Right cardiac atrium (tissue), 5 donors: Measurements from ENCODE around the gene ZNG1B. TPM values are rescaled to one million over a fixed set of nuclear protein-coding genes. Genes with fewer than 3 reads are reported as not detected.
"Not testable (repeated sequence)": the region's sequence is repeated elsewhere in the genome, so short reads cannot be mapped to it uniquely, and the experiment has no call there.

ENCODE experiments used
- ATAC-seq, 2 donors: fragments of 200-7000 bp; cut with Tn5 transposase; one replicate each; pipeline versions ENCODE4 v1.8.0 to v1.9.1; 2020; ENCODE audit warnings: moderate library complexity in 2 of 2, mild to moderate bottlenecking in 1 of 2
- DNase-seq, 3 donors: peaks; one replicate each; pipeline ENCODE4 v3.0.0-alpha.2; 2020
- H3K27ac ChIP-seq: one replicate; pipeline ENCODE4 v1.5.1; 2013; ENCODE audit warnings: mild to moderate bottlenecking, low read length, control low read depth, moderate library complexity
- H3K27me3 ChIP-seq: one replicate; pipeline ENCODE4 v1.6.1; 2013; ENCODE audit not compliant: control insufficient read depth, insufficient read depth
- H3K4me1 ChIP-seq: one replicate; pipeline ENCODE4 v1.6.1; 2013; ENCODE audit warnings: low read length; ENCODE audit not compliant: control insufficient read depth, insufficient read depth
- H3K4me3 ChIP-seq: one replicate; pipeline ENCODE4 v1.5.1; 2013; ENCODE audit warnings: low read length, control low read depth
- H3K9me3 ChIP-seq: one replicate; pipeline ENCODE4 v1.6.1; 2013; ENCODE audit warnings: low read length; ENCODE audit not compliant: control insufficient read depth
- WGBS: extraction: QIAGEN DNeasy Blood & Tissue Kit; methylation state at CpG from one replicate; pipeline ENCODE4 v1.1.7; 2013; 5-methylcytosine and 5-hydroxymethylcytosine counted together
- intact Hi-C, 4 donors: fragments of 100-400 bp; cut with DNase I; formaldehyde crosslinking; loops; one replicate each; pipeline versions ENCODE4 v1.11.0 to v1.14.0; 2022 to 2023
- polyA plus RNA-seq: library from polyadenylated mRNA; stranded (reverse); fragments of 200-250 nt; gene quantifications from one replicate; pipeline ENCODE4 v1.2.3, GENCODE V29; 2013
- total RNA-seq, 4 donors: library from RNA; stranded (reverse); fragmentation: NEBNext Ultra II Directional; extraction: Animal tissue kit (Norgen Biotek cat#: 25700); gene quantifications; one replicate each; pipeline ENCODE4 v1.2.1, GENCODE V29; 2021
- donor health status: healthy with polysubstance abuse.
- donor health status: DM: no; HTN: yes; CAD: no.
- donor health status: DM: no; HTN: no; CAD: no.
- donor health status: DM: no; HTN: yes; CAD: no; lungs with severe emphysema.
- donor health status: DM: yes; HTN: yes; CAD: no.

The ZNG1B gene
- total and polyA plus RNA-seq, 5 donors = 24.0 to 29.1 (median 26.3) TPM

GRCh38 chr2:113465770-113466169 is 28.3 kb downstream of the ZNG1B start:
- H3K4me3 ChIP-seq, DNase-seq, intact Hi-C loops, H3K27ac ChIP-seq, ATAC-seq, H3K9me3 ChIP-seq, H3K4me1 ChIP-seq, H3K27me3 ChIP-seq: not testable (repeated sequence)

- H3K9me3 ChIP-seq, ATAC-seq: not testable (repeated sequence)
Measured at GRCh38 chr2:113476688-113477368, 39.3 kb downstream of the ZNG1B start.

GRCh38 chr2:113496527-113496926 is 59.0 kb downstream of the ZNG1B start:
- H3K27ac ChIP-seq, ATAC-seq, H3K27me3 ChIP-seq, H3K9me3 ChIP-seq, intact Hi-C loops, H3K4me1 ChIP-seq, DNase-seq, H3K4me3 ChIP-seq: not testable (repeated sequence)
- WGBS = 96% methylated on average over 13 of the region's 13 CpGs

More at GRCh38 chr2:113476688-113477368, 39.3 kb downstream of the ZNG1B start:
- DNase-seq, H3K4me1 ChIP-seq, H3K27me3 ChIP-seq, intact Hi-C loops, H3K4me3 ChIP-seq, H3K27ac ChIP-seq: not testable (repeated sequence)
- 91% methylated on average over 18 of the region's 24 CpGs for WGBS

- 47% methylated on average over 3 of the region's 4 CpGs for WGBS
- H3K4me1 ChIP-seq, DNase-seq, H3K27me3 ChIP-seq, H3K27ac ChIP-seq, ATAC-seq, intact Hi-C loops, H3K4me3 ChIP-seq, H3K9me3 ChIP-seq: not testable (repeated sequence)
Measured at GRCh38 chr2:113498365-113498764, 60.9 kb downstream of the ZNG1B start, which contains the start of gene FOXD4L1. Gene FOXD4L1, plus strand, starts transcription at chr2:113498665. Its CDS starts 592 bp downstream, at chr2:113499257.

GRCh38 chr2:113499019-113499885 is 61.8 kb downstream of the ZNG1B start:
- 7% methylated on average over 61 of the region's 62 CpGs for WGBS
- ATAC-seq, H3K27ac ChIP-seq, H3K9me3 ChIP-seq, H3K27me3 ChIP-seq, intact Hi-C loops, H3K4me3 ChIP-seq, H3K4me1 ChIP-seq: not testable (repeated sequence)
- peak in 2 of 3 donors; percentile 33 to 44 for DNase-seq

GRCh38 chr2:113499886-113500722 is 62.6 kb downstream of the ZNG1B start:
- intact Hi-C loops, H3K27me3 ChIP-seq, H3K27ac ChIP-seq, H3K4me3 ChIP-seq, H3K9me3 ChIP-seq, ATAC-seq, H3K4me1 ChIP-seq: not testable (repeated sequence)
- DNase-seq = peak in 2 of 3 donors; percentile 9 to 37
- 5% methylated on average over 51 of the region's 56 CpGs for WGBS

GRCh38 chr2:113500723-113501038 is 63.2 kb downstream of the ZNG1B start:
- not testable (repeated sequence) for H3K27me3 ChIP-seq
- 25% methylated on average over 8 of the region's 8 CpGs for WGBS

GRCh38 chr2:113502216-113503093 is 65.0 kb downstream of the ZNG1B start:
- H3K9me3 ChIP-seq, intact Hi-C loops, H3K4me1 ChIP-seq, H3K27me3 ChIP-seq, H3K27ac ChIP-seq: not testable (repeated sequence)
- peak overlapping the region; percentile 28 for H3K4me3 ChIP-seq
- ATAC-seq (peak; percentile 58 to 61), DNase-seq (peak in 2 of 3 donors; percentile 33 to 36)
- WGBS = 4% methylated on average over 71 of the region's 73 CpGs

More at GRCh38 chr2:113500723-113501038, 63.2 kb downstream of the ZNG1B start:
- H3K4me1 ChIP-seq, H3K9me3 ChIP-seq, H3K4me3 ChIP-seq, H3K27ac ChIP-seq, DNase-seq, ATAC-seq, intact Hi-C loops: not testable (repeated sequence)

- H3K27me3 ChIP-seq, intact Hi-C loops, H3K4me1 ChIP-seq, H3K27ac ChIP-seq, H3K9me3 ChIP-seq: not testable (repeated sequence)
- H3K4me3 ChIP-seq = peak overlapping the region; percentile 28
- DNase-seq (peak; percentile 32 to 64 (median 60)), ATAC-seq (peak; percentile 79 to 82)
- WGBS = 2% methylated on average over 116 of the region's 116 CpGs
Measured at GRCh38 chr2:113503094-113504042, 65.9 kb downstream of the ZNG1B start.
